ENCODE data around the gene MEIS1. TPM values are rescaled to one million over a fixed set of nuclear protein-coding genes. Genes with fewer than 3 reads are reported as not detected.
"Not testable (repeated sequence)": the region's sequence is repeated elsewhere in the genome, so short reads cannot be mapped to it uniquely, and the experiment has no call there.

MEIS1 gene
- polyA plus RNA-seq, 3 donors: 104 to 117 (median 113) TPM

DNA sequence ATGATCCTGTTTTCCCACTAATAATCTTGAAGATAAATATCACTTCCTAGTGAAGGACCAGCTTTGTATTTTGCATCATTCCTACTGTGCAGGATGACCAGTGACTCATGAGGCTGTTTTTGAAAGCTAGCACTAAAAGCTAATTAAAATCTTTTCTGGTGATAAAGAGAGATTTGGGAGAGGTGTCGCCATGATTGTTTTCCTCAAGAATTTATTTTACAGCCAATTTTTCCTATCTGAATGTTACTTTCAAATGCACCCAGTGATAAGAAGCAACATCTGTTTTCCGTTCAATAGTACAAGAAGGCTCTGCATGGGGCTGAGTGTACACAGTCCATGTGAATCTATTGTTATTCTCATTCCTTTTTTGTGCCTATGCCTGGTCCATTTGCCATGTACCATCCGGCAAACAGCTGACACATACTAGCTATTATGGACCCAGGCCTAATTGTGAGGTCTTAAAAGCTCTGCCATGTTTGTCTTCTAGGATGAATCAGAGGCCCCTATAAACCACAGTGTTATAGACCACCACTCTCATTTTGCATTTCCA, 28.4 kb downstream of the MEIS1 start:
- DNase-seq: no peak

DNA sequence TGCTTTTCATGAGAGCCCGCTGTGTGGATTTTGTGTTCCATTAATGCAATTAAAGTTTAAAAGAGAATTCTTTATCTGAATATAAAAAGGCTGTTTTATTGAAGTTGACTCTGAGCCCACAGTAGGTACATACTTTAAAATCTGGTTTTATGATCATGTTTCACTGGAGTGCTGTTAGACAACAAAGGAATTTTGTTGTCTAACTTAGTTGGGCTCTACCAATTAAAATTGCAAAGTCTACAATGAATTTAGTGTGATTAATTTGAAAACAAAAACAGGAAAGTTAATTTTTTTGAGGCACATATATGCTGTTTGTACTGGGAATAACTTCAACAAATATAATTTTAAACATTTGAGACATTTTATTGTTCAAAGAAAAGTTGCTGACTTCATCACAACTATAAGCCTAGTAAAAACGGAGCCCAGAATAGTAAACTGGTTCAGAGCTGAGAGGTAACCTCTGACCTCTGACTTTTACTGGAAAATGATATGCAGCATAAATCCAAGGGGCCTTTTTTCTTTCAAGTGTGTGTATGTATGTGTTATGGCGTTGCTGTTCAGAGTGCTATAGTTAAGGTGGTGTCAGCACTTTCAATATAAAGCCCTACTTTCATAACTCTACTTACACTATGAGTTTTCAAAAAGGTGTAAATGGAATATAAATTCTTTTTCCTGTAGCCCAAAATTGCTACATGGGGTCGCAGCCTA, 30.2 kb downstream of the MEIS1 start:
- DNase-seq: no peak

DNA sequence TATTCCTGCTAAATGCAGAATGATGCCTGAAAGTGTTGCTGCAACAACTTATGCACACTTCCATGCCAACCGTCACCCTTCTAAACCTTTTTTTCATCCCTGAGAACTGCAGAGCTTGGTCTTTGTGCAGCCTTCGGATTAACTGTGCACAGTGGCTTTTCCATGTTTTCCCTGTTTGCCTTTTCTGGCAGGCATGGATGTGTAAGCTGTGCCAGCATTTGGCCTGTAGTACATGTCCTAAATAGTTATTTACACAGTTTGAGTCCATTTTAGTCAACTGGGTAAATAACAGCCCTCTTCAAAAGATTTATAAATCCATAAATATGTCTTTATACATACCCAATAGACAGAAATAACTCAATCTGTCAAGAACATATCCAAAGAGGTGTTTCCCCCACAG, 31.5 kb downstream of the MEIS1 start:
- DNase-seq: no peak

DNA sequence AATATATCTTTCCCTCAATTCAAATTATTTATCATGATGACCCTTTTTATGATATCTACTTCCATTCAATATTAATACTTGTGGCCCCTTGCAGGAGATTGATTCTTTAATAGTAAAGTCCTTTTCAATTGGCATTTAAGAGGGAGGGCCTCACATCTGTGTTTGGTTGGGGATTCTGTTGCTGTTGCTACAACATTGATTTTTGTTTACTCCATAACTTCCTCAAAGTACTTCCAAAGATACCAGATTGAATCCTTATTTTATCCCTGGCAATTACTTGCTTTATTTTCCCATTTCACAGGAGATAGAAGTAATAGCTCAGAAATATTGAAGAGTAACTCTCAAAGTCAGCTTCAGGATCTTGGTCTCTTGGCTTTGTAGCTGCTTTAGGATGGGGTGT, 32.8 kb downstream of the MEIS1 start:
- no peak for DNase-seq

DNA sequence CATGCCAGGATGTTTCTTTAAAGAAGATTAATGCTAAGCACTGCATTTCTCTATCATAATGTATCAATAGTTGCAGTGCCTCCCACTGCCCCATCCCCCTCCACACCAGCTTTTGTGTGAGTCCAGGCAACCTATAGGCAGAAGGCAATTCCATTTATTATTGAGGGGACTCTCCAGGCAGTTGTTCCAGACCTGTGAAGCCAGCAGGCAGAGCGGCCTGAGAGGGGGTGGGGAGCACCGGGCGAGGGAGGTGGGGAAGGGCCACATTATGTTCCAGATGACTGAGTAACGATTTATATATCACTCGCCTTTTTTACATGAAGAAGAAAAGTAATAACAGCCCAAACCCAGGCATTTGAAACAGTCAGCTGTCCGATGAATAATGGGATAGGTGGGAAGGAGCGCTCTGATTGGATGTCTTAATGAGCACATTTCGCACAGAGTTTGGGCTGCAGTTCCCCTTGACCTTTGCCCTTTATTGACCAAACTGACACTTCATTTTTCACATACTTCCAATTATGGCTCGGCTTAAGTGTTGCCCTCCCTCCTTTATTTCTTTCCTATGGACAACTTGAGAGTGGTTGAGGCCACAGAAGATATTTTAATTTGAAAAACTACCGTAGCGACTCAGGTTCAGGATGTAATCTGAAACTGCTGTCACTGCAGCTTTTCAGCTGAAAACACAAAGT, 34.4 kb downstream of the MEIS1 start:
- no peak for DNase-seq

DNA sequence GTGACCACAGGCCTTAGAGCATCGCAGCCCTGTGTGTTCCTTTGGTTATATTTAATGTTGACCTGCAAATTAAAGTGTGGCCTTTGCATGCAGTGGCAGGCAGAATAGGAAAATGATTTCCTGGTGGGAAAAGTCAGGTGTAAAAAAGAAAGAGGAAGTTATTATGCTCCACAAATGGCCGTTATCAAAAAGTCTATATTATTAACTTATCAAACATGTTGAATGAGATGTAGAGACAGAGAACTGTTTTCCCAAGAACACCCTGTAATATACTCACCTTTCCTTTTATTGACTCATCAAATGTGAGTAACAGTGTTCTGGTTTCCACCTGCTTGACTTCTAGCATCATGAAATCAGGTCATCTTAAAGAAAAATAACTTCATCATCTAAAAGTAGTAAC, 35.3 kb downstream of the MEIS1 start:
- DNase-seq: no peak

DNA sequence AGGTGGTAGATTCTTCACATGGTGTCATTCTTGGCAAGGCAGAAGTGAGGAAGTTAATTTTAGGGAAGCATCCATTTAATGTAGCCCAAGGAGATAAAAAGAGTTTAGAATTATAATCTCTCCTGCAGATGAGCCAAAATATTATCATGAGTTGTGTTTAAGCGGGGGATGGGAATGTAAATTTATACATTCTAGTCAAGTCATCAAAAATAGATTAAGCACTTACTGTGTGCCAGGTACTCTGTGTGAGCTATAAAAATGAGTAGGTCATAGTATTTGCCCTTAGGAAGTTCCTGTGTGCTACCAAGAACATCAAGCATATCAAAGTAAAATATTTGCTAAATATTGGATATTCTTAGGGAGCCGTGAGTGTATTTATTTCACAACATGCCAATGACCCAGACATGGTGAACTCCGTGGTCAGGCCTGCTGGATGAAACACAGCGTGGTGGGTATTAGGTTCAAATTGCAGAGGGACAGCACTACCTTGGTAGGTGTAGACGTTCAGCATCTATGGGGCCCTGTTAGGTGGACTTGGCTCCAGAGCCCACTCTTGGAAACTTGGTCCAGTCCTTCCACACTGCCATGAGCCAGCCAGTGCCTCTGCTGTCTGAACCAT, 37.4 kb downstream of the MEIS1 start:
- no peak for DNase-seq

DNA sequence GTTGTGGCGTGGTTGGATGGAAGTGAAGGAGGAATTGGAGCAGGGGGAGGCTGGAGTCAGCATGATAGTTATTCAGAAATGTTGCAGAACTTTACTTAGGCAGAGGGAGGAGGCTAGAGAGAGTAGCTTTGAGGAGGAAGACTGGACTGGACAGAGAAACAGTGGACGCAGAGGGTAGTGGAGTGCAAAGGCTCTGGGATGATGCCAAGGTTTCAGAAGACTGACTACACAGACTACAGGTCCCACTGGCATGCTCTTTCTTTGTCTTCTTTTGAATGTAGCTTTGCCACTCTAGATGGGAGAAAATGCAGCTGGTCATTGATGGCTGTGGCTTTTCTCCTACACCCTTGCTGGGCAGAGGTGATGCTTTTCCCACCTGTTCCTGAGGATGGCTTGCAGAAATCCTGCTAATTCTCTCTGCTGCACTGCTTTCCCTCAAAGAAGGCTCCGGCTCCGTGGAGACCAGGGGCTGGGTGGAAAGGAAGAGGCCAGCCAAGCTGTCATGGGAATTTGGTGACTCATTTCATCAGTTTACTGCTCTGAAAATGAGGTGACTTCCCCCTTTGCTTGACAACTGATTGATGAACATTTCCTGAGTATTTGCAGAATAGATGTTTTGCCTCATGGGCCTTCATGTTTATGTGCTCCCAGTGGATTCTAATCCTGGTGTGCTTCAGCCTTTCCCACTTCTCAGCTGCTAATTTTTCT, 42.4 kb downstream of the MEIS1 start:
- DNase-seq: no peak

DNA sequence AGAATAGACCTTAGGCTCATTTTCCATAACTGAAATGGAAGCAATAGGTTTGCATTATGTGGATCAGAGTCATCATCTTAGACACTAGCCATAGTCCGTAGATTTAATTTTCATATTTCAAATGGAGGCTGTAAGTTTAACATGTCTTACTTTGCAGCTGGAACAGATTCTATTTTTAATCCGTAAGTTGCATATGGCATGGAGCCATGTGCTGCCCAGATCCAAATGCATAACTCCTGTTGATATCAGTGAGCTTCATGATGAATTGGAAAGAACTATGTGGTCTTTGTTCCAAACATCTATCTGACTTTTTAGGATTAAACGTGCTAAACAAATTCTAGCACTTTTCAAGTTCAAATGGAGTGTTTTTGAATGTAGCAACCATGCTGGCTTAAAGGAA, 43.4 kb downstream of the MEIS1 start:
- DNase-seq: no peak

DNA sequence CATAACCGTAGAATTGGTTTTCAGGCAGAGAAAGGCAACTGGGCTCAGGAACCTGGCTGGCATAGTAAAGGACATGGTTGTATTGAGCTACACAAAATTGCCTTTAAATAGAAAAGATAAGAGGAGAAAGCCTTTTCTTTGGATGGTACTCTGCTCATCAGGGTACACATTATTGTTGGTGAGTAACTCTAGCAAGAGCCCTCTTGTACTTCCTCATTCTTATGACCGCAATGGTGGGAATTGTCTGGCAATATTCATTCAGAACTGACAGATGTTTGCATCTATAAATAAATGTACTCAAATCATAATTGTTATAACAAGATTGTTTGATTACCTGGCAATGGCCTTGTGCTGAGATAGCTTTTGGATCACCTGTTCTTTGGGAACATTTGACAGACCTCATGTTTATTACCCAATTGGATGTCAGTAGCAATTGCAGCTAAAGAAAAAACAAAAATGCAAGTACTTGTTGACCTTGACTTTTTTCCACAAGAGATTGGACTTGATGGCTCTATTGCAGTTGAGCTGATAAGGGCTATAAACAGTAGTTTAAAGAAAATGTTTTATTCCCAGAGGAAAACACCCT, 43.9 kb downstream of the MEIS1 start:
- no peak for DNase-seq

DNA sequence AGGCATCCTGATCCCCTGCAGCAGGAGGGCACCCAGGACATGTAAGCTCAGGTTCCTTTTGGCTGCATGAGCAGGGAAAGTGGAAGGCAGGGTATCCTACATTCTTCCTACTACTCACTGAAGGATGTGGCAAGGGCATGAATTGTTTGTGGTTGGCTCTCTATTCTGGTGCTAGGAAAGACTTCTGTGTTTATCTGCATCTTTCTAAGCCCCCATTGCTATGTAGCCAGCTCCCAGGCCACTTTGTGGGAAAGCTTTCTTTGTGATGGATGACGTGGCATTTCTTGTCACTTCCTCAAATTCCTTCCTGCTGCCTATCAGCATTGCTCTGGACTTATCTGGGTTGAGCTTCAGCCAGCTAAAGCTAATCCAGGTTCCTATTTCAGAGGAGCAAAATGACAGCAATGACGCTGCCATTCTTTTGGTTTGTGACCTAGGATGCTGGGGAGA, 46.2 kb downstream of the MEIS1 start:
- DNase-seq: no peak

DNA sequence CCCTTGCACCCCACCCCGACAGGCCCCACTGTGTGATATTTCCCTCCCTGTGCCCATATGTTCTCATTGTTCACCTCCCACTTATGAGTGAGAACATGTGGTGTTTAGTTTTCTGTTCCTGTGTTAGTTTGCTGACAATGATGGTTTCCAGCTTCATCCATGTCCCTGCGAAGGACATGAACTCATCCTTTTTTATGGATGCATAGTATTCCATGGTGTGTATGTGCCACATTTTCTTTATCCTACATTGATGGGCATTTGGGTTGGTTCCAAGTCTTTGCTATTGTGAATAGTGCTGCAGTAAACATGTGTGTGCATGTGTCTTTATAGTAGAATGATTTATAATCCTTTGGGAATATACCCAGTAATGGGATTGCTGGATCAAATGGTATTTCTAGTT, 50.3 kb downstream of the MEIS1 start:
- not testable (repeated sequence) for DNase-seq

DNA sequence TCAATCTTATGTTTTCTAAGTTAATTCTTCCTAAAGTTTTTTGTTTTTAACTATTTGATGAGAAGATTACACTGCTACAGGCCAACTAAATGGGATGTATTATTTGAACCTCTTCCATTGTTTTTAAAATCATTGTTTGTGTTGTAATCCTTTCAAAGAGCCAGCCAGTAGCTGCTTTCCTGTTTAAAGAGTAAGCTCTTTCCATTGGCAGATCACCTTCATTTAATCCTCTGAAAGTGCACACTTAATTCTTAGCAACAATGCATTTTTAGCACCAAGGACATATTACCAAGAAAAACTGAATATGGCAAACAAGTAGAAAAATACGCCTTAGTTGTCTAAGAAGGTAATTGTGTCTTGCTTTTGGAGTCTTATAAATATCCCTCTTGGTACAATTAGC, 54.0 kb downstream of the MEIS1 start:
- DNase-seq: no peak

DNA sequence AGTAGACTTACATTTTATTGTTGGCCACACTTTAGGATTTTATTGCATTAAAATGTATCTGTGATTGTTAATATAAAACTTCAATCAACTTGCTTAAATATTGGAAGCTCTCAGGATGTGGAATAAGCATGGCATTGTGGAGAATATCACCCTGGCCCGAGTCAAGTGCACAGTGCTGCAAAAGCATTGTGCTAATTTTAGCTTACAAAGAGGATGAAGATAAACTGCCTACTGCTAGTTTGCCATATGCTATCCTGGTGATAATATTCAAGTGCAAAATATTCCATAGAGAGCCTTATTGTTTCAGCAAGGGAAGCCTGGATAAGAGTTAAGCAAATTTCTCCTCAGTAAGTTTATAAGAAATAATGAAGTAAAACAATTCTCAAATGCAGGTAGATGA, 54.5 kb downstream of the MEIS1 start:
- DNase-seq: no peak

DNA sequence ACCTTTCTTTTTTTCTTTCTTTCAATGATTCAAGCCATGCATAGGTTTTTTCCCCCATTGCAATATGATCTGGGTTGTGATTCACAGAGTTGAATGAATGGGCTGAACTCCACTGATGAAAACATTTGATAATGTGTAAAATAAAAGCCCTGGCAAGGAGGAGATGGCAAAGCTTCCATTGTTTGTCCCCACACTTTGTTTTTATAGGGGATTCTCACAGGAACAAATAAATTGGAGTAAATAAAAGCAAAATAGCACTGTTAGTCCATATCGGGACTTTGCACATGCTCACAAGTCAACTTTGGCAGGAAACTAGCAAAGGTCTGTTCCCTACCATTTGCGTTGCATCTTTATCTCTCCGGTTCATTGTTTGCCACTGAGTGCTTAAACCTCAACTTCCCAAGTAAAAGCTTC, 55.7 kb downstream of the MEIS1 start:
- no peak for DNase-seq

DNA sequence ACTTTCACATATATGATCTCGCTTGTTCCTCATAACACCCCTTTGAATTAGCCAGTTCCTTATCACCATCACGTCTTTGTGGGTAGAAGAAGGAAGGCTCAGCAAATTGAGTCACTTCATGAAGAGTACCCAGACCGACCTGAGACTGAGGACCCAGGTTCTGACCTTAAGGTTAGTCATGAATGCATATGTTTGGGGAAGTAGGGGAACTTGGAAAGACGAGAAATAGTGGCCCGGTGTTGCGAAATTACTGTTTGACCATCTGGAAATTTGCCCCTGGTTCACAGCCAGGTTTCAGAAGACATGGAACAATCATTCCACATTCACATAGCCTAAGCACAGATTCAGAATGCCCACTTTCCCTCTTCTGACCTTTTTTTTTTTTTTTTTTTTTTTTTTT, 59.8 kb downstream of the MEIS1 start:
- no peak for DNase-seq

DNA sequence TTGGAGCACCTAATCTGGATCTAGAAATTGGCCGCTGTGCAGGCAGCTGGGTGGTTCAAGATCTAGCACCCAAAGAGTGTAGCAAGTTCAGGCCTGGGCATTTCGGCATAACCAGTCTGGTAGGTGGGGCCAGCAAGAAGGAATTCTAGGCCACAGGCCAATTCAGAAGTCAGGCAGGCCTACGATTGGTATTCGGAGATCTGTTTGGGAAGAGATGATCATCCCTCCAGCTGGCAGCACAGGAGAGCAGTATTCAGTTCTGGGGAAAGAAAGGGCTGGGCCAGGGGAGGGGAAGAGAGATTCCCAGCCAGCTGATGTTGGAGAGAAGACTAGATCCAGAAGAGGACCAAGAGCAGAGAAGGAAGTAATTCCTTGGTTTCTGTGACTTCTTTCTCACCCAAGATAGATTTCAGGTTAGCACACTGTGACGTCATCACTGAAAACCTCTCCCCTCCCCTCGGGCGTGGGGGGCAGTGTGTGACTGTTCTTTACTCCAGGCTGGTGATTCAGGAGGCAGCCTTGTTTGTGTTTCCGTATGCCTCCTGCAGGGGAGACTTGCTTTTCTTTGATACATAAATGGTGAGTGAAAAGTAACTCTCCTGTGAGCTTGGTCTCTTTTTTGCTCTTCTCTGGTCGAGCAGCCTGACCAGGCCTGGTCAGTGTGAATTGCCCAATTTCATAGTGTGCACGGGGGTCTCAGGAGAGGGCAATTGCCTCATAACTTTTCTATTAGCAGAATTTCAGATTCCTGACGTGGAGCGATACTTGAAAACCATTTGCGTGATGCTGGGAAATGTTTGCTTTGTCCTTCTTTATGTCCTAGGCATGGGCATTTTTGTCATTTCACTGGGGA, 61.1 kb downstream of the MEIS1 start:
- peak; percentile 41 for DNase-seq

DNA sequence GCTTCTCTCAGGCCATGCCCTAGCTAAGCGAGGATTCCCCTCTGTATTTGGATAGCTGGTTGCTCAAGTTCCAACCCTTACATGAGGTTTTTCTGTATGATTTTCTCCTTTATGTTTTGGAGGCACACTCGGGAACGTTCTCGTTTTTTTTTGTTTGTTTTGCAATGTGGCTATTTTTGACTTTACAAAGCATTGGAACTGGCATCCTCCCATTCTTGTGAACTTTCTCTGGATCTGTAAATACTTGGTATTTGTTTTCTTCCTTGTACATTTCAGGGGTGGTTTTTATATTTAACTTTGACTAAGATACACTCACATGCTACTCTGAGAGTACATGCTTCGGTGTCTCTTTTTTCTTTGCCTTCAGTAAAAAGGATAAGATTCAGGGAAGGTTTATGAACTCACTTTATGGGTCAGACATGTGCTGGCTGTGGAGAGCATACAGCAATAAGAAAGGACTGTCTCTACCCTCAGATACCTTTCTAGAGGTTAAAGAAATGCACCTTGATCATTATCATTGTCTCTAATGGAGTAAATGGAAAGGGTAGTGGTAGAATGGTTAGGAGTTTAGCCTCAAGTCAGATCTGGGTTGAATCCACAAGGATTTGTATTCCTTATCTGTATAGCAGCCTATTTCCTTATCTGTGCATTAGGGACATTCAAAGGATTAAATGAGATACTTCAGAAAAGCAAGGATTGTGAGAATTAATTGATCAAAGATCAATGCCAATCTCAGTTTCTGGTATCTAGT, 61.9 kb downstream of the MEIS1 start:
- DNase-seq: no peak

DNA sequence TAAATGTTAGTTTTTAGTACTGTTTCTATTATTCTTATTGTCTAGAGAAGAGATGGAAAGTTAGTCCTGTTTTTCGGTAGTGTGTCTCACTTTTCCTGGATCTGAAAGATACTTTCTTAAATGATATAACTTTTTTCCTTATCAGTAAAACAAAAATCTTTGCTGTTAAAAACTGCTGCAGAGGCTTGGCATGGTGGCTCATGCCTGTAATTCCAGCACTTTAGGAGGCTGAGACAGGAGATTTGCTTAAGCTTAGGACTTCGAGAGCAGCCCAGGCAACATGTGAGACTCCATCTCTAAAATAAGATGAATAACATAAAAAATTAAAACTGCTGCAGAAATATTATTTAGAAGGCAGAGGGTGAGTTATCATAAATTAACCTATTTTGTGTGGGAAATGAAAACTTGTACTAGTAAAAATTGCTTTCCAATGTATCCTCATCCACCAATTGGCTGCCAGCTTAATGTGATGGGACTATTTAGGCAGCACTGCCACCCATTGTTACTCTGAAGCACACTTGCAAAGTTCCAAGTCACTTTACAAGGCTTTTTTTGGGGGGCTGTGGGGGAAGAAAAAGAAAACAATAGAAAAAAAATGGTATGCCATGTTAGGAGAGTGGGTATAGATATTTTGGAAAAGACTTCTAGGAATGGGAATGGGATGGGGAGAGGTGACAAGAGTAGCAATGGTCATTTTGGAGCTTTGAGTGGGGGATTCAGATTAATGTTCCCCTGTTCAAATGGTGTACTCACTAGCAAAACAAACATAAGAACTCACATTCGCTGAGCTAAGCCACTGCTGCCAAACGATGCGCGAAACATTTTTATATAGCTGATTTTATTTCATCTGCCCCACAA, 62.7 kb downstream of the MEIS1 start:
- DNase-seq: no peak
